NCI-H2029 (cell line): ENCODE measurements around the gene TRPC4.

ENCODE experiments used
- DNase-seq: peaks from one replicate; lab custom pipeline; 2025; lab: John Stamatoyannopoulos, UW

TRPC4 gene

DNA sequence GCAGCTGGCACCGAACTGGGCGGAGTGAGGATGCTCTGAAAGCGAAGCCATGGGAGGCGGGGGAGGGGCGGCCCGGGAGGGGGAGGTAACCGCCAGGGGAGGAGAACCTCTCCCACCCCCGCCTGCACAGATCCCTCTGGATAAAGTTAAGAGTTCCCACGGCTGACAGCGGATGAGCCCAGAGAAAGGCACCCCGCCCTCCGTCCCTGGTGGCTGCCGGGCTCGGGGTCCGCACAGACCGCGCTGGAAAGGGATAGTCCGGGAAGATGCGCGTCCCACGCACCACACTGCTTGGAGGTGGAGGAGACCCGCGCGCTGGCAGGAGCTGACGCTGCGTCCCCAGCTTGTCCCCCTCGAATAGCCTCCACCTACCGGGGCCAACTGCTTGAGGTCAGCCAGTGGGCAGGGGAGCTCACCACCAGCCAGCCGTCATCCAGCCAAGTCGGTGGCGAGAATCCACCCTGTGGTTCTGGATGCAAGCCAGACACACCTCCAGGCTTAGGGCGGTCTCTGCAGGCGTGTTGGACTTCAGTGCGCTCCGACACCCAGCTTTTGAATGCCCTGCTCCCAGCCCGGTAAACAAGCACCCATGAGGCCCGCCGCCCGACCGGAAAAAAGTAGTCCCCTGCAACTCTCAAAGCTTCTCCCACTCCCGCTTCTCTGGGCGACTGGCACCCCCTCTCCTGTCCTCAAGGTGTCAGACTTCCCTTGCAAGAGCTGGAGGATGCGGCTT is at the start of gene TRPC4:
TRPC4 (minus strand) TSS at position 17 of the 733 bp plus-strand sequence. CDS start 86,439 bp downstream, outside the sequence.
- DNase-seq = peak; percentile 9

DNA sequence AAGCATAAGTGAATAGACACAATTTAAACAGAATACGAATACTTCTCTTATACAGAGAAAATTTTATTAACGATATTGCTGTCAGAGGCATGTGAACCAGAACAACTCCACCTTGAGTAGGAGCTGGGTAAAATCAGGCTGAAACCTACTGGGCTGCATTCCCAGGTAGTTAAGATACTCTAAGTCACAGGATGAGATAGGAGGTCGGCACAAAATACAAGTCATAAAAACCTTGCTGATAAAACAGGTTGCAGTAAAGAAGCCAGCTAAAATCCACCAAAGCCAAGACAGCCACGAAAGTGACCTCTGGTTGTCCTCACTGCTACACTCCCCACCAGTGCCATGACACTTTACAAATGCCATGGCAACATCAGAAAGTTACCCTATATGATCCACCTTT is 49.2 kb upstream of the TRPC4 start:
- no peak for DNase-seq

DNA sequence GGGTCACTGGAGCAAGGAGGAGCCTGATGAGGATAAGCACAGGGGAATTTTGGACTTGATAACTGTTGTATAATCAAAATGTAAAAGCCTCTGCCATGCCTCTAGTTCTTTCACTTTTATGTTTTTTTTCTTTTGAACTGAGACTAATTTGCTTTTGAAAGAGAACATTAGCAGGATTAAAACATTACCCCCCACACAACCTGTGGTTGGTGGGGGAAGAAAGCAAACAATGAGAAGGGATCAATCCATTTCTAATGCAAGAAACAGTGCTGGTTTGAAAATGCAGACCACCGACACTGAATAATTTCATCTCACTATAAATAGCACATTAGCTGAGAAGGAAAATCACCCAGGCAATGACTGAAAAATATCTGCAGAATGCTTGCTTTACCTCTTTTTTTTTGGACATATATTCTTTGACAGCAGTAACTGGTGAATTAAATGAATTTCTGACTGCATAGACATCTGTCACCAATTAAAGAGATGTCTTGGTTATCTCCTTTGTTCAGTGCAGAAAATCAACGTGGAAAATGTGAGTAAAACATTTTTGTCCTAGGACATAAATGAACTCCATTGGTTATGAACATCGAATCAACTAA is 48.6 kb upstream of the TRPC4 start:
- no peak for DNase-seq

DNA sequence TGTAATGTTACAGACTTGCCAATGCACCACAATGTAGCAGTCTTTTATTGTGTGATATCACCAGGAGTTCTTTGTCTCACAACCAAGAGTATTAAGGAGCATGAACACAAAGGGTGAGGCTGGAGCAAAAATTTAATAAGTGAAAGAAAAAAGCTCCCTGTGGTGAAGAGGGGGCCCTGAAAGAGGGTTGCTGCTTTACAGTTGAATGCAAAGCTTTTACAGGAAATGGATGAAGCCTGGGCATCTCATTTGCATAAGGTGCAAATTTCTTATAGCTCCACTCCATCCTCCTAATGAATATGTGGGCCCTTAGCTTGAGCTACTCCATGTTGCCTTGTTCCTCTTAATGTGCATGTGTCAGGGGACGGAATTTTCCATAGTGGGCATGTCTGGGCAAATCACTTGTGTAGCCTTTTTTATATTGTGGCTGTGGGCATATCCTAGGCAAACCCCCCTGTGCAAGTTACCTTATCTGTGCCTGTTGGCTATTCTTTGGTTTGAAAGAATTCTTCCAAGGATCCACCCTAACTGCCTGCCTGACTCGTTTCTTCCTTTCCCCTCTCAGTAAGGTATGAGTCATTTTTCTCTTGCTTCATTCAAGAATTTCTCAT is 45.3 kb upstream of the TRPC4 start:
- DNase-seq = no peak

DNA sequence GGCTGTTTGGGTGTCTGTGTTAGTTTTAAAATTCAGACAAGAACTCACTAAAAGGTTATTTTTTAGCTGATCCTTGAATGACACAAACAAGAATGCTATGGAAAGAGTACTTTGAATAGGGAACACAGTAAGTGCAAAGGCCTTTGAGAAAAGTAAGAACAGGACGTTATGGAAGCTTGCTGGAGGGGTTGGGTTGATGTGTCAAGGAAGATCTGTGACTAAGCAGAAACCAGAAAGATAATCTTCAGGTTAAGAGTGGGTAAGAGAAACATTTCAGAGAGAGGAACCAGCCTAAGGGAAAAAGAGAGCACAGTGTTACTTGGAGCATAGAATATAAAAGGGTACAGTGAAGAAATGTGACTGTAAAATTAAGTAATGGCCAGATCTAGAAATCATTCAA is 41.2 kb upstream of the TRPC4 start:
- no peak for DNase-seq

DNA sequence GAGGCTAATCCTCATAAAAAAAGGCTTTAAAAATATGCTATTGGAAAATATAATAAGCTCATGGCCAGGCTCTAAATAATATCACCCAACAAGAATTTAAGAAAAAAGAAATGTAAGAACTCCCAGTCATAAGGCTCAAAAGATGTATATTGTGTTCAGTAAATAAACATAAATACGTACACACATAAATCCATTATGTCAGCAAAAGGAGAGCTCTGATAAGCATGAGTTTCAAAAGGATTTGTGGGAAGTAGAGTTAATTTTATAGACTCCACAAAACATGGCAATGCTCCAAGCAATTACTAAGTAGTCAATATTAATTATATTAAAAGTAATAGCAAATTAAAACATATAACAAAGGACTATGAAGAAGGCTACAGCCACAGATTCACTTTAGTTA is 37.3 kb upstream of the TRPC4 start:
- no peak for DNase-seq

DNA sequence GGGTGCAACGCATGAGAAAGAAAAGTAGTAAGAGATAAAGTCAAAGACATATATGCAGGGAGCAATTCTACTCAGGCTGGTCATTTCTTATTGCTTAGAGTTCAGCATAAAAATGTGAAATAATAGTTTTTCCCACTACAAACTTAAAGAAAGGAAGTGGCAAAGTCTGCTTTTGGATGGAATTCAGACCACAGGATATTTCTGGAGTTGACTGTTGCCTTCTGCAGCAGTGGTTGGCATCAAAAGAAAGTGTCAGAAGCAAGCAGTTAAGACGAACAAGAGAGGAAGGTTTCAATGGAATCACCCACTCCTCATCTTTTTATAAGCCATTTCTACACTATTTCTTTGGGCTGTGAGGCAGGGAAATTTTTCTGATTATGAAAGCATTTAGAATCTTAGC is 36.2 kb upstream of the TRPC4 start:
- no peak for DNase-seq

DNA sequence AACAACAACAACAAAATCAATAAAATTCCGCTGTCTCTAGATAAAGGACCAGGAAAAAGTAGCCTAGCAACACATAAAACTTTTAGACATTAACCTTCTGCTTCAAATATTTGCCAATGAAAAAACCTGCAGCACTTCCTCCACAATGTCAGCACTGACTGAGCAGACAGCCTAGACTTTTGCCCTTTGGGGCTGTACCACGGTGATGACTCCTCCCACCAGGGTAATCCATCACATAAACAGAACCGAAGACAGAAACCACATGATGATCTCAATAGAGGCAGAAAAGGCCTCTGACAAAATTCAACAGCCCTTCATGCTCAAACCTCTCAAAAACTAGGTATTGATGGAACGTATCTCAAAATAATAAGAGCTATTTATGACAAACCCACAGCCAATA is 30.2 kb upstream of the TRPC4 start:
- DNase-seq = no peak

DNA sequence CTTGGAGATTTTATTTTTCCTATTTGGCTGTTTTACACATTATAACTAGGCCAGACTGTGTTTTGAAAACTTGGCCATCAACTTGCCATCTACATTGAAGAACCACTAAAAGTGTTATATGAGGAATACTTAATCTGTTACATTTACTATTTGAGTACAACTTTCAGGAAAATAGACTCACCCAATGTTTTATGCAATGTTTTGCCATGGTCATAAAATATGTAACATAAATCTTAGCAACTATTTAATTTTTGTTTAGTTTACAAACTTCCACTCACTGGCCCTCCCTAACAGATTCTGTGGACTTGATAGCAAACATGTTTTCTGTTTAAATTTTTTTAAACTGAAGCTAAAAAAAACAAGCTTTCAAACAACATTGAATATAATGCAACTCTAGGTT is 23.7 kb upstream of the TRPC4 start:
- no peak for DNase-seq

DNA sequence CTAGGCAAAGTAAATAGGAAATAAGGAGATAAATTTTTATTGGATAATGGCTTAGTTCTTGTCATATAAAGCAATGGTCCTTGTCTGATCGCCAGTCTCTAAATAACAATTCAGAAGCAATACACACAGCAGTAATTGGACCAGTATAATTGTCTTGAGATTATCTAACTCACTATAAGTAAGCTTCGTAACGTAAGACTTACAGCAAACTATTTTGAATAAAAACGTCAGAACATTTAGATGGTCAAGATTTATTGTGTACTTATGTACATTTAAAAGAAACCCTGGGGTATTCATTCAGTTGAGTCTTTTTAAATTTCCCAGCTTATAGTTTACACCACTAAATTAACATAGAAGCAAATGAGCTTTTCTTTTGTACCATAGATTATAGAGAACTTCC is 20.2 kb upstream of the TRPC4 start:
- no peak for DNase-seq

DNA sequence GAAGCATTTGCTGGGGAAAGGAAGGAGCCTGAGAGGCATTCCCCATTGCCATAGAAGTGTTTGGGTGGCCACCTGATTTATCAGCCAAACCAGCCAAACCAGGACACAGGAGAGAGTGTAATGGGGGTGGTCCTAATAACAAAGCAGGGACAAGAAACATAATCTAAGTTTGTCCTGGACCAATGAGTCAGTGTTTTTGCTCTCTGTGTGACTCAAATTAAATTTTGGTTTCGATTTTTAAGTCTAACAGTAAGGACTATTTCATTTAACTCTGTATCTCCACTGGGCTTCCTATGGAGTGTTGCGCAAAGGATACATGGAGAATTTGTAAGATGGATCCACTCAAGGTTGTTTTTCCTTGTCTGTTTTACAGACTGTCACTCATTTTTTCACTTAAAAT is 19.5 kb upstream of the TRPC4 start:
- DNase-seq = no peak

DNA sequence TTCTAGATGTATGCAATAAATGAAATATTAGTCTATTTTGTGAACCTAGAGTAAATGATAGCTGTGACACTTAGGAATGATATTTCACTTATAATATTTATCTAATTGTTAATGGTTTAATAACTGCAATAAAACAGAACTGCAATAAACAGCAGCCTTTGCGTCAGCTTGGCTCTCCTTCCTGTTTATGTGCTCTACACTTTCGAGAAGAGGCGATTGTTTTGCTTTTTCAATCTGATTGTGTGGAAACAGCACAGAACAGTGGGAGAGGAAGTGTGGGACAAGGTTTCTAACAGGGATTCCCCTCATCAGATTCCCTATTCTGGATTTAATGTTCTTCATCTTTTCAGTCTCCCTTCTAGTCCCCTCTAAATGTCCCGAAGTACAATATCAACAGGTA is 17.3 kb upstream of the TRPC4 start:
- no peak for DNase-seq

DNA sequence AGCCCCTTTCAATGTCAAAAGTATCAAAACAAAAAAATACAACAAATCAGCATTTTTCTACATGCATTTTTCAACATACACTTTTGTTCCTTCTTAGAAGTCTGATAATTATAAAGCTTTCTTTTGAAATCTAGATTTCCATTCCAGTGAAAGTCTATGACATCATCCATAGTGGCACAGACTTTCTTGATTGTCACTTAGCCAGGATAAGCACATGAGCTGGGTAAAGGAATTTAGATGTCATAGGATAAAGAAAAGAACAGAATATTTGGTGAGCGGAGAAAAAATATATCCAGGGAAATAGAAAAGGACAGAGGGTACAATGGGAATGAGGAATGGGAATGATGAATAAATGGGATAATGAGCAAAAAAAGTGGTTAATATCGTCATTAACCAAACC is 15.1 kb upstream of the TRPC4 start:
- no peak for DNase-seq

DNA sequence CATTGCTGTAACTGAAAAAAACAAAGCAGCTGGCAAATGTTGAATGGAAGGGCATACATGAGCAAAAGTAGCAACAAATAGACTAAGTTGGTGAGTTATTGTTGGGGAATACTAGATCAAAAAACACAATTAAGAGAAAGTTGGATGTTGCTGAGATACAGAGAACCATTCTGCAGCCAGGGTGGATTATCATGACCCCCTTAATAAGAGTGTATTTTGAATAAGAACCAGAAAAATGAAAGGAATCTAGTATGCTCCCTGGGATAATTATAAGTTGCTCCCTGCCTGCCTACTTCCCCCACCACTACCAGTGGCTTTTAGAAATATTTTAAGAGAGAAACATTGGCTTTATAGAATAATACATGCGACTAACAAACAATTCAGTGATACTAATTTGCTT is 14.5 kb upstream of the TRPC4 start:
- DNase-seq = no peak

DNA sequence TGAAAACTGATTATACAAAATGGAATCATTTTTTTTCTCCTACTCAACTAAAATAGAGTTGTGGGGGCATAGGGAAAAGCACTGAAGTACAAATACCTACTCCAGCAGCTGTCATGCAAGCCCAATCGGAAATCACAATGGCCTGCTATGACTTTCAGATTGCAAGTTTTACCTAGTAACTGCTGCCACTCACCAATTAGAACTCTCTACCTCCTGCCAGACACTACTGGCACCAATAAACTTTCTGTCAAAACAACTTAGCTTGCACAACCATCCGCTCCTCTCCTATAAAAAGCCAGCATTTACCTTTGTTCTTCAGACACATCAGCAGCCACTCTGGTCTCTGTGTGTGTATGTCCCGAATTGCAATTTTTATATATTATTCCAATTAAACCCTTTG is 9.3 kb upstream of the TRPC4 start:
- DNase-seq = no peak

DNA sequence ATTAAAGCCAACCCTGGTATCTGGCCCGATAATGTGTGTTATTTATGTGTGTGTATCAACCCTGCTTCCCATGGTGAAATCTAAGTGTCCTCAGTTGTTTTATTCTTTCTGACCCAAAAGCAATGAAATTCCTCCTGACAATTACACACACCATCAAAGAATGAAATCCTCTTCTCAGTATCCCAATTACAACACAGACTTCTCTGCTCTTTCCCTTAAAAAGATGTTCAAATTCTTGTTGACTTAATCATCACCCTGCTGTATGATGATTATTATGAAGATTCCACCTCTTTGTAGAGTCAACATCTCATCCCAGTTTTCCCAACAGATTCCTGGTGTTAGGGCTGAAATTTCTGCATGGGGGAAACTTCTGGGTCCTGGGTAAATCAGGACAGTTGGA is 8.9 kb upstream of the TRPC4 start:
- DNase-seq = no peak

DNA sequence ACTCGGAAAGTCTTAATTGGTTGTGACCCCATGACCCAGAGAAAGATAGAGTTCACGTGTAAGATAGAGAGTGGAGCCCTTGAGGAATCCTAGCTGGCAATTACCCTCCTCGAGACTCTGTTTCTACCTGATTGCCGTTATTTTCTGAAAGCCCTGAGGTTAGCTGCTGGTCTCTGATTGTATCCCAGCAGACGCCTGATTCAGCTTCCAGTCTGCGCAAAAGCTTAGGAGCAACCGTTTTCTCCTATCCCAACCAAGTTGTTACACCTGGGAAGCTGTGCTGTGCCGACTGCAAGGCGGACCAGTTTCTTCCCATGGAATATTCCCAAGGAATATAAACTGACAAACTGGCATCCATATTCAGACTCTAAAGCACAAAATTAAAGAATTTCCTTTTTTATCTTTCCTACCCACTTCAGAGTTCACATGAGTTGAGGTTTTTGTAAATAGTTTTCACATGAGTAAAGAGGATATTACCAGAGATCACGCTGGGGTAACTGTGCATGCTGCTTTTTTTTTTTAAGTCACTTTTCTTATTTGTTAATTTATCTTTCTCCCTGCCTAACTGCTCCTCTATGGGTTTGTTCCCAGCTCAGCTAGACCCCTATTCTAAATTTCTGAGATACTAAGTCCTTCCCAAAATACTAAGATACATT is 1.5 kb upstream of the TRPC4 start:
- DNase-seq = no peak

DNA sequence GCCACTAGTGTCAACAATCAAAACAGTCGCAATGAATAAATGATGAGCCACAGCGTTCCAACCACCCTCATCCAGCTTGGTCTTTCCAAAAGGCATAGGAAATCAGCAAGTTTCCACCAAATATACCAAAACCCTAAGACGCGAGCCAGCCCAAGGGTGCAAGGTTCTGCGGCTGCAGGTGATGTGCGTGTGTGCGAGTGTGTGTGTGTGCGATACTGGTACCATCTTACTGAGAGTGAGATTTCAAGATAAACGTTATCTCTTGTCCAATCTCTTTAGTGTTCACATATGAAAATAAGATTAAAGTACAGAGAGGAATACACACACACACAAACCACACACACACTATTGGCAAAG is 895 bp upstream of the TRPC4 start:
- DNase-seq = no peak

DNA sequence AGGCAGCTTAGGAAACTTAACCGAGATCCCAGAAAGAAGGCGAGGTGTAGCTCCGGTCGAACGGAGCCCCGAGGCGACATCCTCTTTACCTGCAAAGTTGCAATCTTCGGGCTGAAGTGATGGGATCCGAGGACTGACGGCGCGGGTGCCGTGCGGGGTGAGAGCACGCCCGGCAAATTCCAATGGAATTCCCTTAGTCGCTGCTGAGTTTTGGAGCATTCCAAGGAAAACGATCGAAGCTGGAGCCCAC is 141 bp downstream of the TRPC4 start:
- no peak for DNase-seq

DNA sequence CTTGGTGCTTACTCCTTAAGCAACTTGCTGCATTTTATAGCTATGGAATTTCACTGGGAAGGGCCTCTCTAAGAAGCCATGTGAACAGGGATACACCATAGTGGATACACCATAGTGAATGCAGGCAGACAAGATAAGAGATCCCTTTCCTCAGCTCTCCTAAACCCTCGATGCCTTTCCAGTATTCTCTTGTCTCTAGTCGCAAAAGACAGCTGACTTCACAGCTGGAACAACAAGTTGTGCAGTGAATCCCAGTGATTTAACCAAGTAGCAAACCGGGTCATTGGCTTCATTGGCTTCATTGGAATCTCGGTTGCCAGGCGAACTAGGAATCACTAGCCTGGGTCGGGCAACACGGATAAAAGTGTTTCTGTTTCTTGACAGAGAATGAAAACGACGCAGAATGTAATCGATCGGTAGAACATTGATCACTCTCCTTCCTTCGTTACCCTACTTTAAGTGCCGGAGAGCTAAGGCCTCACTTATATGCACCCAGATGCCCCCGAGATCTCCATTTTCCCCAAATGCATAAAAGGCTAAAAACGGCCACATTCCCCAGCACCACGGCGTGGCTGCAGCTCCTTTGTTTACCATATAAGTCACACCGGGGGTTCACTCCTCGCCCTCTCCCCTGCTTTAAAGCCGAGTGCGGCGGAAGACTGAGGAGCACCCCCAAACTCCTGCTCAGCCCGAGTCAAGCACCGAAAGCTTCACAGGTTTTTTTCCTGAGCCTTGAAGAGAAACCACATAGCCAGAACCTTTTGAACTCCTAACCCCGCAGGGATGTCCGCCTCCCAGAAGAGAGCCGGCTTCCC is 674 bp downstream of the TRPC4 start:
- DNase-seq = no peak

DNA sequence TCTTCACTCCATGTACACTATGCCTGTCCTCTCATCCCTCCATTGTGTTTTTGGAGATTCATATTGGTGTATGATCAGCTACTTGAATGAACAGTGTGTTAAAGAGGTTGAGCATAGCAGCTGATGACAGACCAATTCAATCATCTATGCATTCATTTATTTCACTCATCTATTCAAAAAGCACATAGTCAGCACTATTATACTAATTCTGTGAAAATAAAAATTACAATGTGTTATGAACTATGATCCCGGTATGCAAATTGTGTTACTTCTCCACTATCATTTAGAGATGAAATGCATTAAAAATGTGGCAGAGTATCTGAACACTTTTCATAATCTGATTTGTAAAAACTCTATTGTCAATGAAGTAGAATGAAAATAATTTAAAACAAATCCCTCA is 5.9 kb downstream of the TRPC4 start:
- DNase-seq = no peak

DNA sequence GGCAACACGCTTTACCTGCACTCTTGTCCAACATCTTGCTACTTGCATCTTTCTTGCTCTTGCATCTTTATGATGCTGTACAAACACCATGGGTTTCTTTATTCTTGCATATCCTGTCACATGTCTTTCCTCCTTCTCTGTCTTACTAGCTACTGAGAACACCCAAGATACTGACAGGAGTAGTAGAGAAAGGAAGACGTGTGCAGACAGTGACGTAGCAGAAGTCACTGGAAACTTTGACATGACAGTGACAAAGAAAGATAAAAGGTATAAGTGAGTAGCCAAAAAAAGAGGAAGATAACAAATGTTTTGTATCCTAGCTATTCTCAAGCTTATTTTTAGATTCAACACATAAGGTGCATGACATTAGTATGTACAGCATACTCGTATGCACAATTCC is 34.2 kb downstream of the TRPC4 start:
- DNase-seq = no peak

DNA sequence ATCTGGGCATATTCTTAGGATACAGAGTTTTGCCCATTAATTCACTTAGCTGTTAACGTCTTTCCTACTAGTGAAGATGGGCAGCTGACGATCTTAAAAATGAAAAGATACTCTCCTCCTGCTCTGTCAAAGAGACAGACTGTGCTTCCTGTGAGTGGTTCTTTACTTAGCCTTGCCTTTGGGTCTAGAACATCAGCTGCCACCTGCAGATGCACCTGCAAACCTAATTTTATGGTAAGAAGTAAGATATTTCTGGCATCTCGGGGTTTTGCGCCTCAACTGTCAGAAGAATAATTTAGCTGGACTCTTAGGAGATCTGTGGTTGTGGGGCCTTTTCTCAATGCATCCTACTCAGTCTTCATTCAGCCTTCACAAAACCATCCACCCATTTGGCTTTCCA is 36.2 kb downstream of the TRPC4 start:
- DNase-seq = no peak
